A549 (cell line): ENCODE data around the gene PHF10. TPM values are rescaled to one million over a fixed set of nuclear protein-coding genes. Genes with fewer than 3 reads are reported as not detected.
A peak's percentile ranks its signal among the peaks of the same experiment; 100 is the strongest.

Experiments
- ATAC-seq, 2 experiments: fragments of 200-7000 bp in 1 of 2; fragments of >200 bp in 1 of 2; cut with Nextera tagmentation in 1 of 2; cut with Tn5 transposase in 1 of 2; 3 replicates each; pipeline versions ENCODE4 v1.8.0 to v1.9.1; 2018 to 2020; ENCODE audit warnings: mild to moderate bottlenecking in 1 of 2, moderate library complexity in 1 of 2
- CTCF ChIA-PET: fragments of 300-600 bp; sonication (Branson Sonifier 250); formaldehyde crosslinking; extraction: SDS; loops from one replicate; lab custom pipeline; 2021; ENCODE audit warnings: antibody characterized with exemption, inconsistent platforms; lab: Yijun Ruan, JAX
- POLR2A ChIA-PET: fragments of 350-600 bp; formaldehyde crosslinking; extraction: SDS; loops from one replicate; lab custom pipeline; 2021; ENCODE audit warnings: antibody characterized with exemption, inconsistent platforms; lab: Yijun Ruan, JAX
- DNase-seq, 2 experiments: peaks; one replicate each; pipeline versions ENCODE4 v3.0.0 to v3.0.0-alpha.2; 2011 to 2016; ENCODE audit warnings: low read depth in 1 of 2, low spot score in 1 of 2
- FAIRE-seq: peaks from 2 replicates; lab custom pipeline; 2011; peaks lifted over from hg19 to GRCh38; lab: Jason Lieb, UNC
- H3K27ac ChIP-seq, 2 experiments: fragments of >200 bp; sonication (Bioruptor Twin); formaldehyde crosslinking; 3 replicates each; pipeline ENCODE4 v1.5.1; 2016 to 2017
- H3K4me1 ChIP-seq: fragments of >200 bp; sonication (Bioruptor Twin); formaldehyde crosslinking; 3 replicates; pipeline ENCODE4 v1.6.1; 2016
- H3K4me2 ChIP-seq: fragments of >200 bp; sonication (Bioruptor Twin); formaldehyde crosslinking; 3 replicates; pipeline ENCODE4 v1.6.1; 2016
- H3K4me3 ChIP-seq: fragments of >200 bp; sonication (Bioruptor Twin); formaldehyde crosslinking; 3 replicates; pipeline ENCODE4 v1.5.1; 2016
- H3K9me3 ChIP-seq: fragments of >200 bp; sonication (Bioruptor Twin); formaldehyde crosslinking; 3 replicates; pipeline ENCODE4 v1.6.1; 2016
- BHLHE40 ChIP-seq: IDR thresholded peaks from 2 replicates; pipeline ENCODE4 v1.6.1; 2012; ENCODE audit warnings: low read depth, low read length, inconsistent platforms
- CBX2 ChIP-seq: fragments of 200-600 bp; sonication (generic); IDR thresholded peaks from 2 replicates; pipeline ENCODE4 v1.6.1; 2016; ENCODE audit warnings: low read depth, mild to moderate bottlenecking, borderline replicate concordance
- EHMT2 ChIP-seq: fragments of 200-600 bp; sonication (generic); IDR thresholded peaks from 2 replicates; pipeline ENCODE4 v1.6.1; 2016; ENCODE audit warnings: antibody characterized with exemption, low read depth, mild to moderate bottlenecking, moderate library complexity
- ESRRA ChIP-seq: fragments of 150-350 bp; IDR thresholded peaks from 2 replicates; pipeline ENCODE4 v1.6.1; 2014; ENCODE audit warnings: mild to moderate bottlenecking, low read length, borderline replicate concordance
- FOSB ChIP-seq: fragments of 250-450 bp; sonication (Bioruptor Pico); IDR thresholded peaks from 2 replicates; pipeline ENCODE4 v1.5.0; 2020; ENCODE audit warnings: mild to moderate bottlenecking, moderate library complexity
- FOSL2 ChIP-seq, 2 experiments: fragments of 450-650 bp in 1 of 2; fragments of >200 bp in 1 of 2; sonication (Bioruptor Twin) in 1 of 2; formaldehyde crosslinking; IDR thresholded peaks; 2 replicates each; pipeline versions ENCODE4 v1.5.0 to v1.6.1; 2016 to 2020; ENCODE audit warnings: mild to moderate bottlenecking in 1 of 2, moderate library complexity in 1 of 2
- FOXS1 ChIP-seq: fragments of 250-450 bp; sonication (Bioruptor Pico); IDR thresholded peaks from 2 replicates; pipeline ENCODE4 v1.5.0; 2020; ENCODE audit warnings: mild to moderate bottlenecking, moderate library complexity
- HEYL ChIP-seq: fragments of 250-450 bp; sonication (Bioruptor Pico); IDR thresholded peaks from 2 replicates; pipeline ENCODE4 v1.8.0; 2021; ENCODE audit warnings: mild to moderate bottlenecking, moderate library complexity
- KDM5A ChIP-seq: fragments of 200-600 bp; sonication (generic); IDR thresholded peaks from 2 replicates; pipeline ENCODE4 v1.6.1; 2016; ENCODE audit warnings: antibody characterized with exemption, mild to moderate bottlenecking
- PHF8 ChIP-seq: fragments of 200-600 bp; sonication (generic); IDR thresholded peaks from 2 replicates; pipeline ENCODE4 v1.6.1; 2016; ENCODE audit warnings: low read depth, mild to moderate bottlenecking, antibody characterized with exemption, moderate library complexity, borderline replicate concordance
- POLR2AphosphoS2 ChIP-seq: conservative IDR thresholded peaks from 2 replicates; pipeline ENCODE4 v1.6.1; 2012; ENCODE audit warnings: low read length, improper control_type of control experiment, inconsistent platforms
- RAD21 ChIP-seq, 2 experiments: fragments of >200 bp in 1 of 2; sonication (Bioruptor Twin) in 1 of 2; formaldehyde crosslinking in 1 of 2; IDR thresholded peaks in 1 of 2; conservative IDR thresholded peaks in 1 of 2; 2 replicates in 1 of 2; 3 replicates in 1 of 2; pipeline ENCODE4 v1.6.1; 2012 to 2018; ENCODE audit warnings: inconsistent platforms in 1 of 2
- RCOR1 ChIP-seq: fragments of 150-350 bp; IDR thresholded peaks from 2 replicates; pipeline ENCODE4 v1.6.1; 2014; ENCODE audit warnings: antibody characterized with exemption, low read length, low read depth
- RFX5 ChIP-seq: fragments of 450-650 bp; IDR thresholded peaks from 2 replicates; pipeline ENCODE4 v1.7.1; 2014; ENCODE audit warnings: antibody characterized with exemption, mild to moderate bottlenecking, moderate library complexity
- RNF2 ChIP-seq: fragments of 200-600 bp; sonication (generic); IDR thresholded peaks from 2 replicates; pipeline ENCODE4 v1.6.1; 2016; ENCODE audit warnings: low read depth, mild to moderate bottlenecking, antibody characterized with exemption, moderate library complexity, borderline replicate concordance
- SMC3 ChIP-seq: fragments of >200 bp; sonication (Bioruptor Twin); formaldehyde crosslinking; IDR thresholded peaks from 3 replicates; pipeline ENCODE4 v1.6.1; 2018; ENCODE audit warnings: inconsistent platforms
- TFCP2L1 ChIP-seq: fragments of 250-450 bp; sonication (Bioruptor Pico); IDR thresholded peaks from 2 replicates; pipeline ENCODE4 v1.5.0; 2021; ENCODE audit warnings: mild to moderate bottlenecking
- ZC3H11A ChIP-seq: fragments of 450-650 bp; IDR thresholded peaks from 2 replicates; pipeline ENCODE4 v1.6.1; 2014; ENCODE audit warnings: antibody characterized with exemption, mild to moderate bottlenecking
- WGBS: methylation state at CpG from one replicate; pipeline ENCODE4 v1.1.6; 2017; ENCODE audit errors: missing lambda C conversion rate; 5-methylcytosine and 5-hydroxymethylcytosine counted together
- polyA plus RNA-seq, 4 experiments: library from polyadenylated mRNA; depleted of rRNA in 3 of 4; stranded (reverse); fragments of >200 nt; fragmentation: RNase III in 1 of 4; extraction: RNeasy Plus Mini Kit Qiagen cat#74134 plus additional on column Dnase treatment in 1 of 4; gene quantifications; 2 replicates in 3 of 4; 3 replicates in 1 of 4; pipeline ENCODE4 v1.2.3, GENCODE V29; 2011 to 2017
- TF ChIP-seq, protein P1 (sequence below): IDR thresholded peaks from 2 replicates; pipeline ENCODE4 v1.6.1; 2012
- TF ChIP-seq, protein P2 (sequence below): fragments of 150-350 bp; IDR thresholded peaks from 2 replicates; pipeline ENCODE4 v1.6.1; 2014; ENCODE audit warnings: low read depth, mild to moderate bottlenecking, low read length
- TF ChIP-seq, protein P3 (sequence below): fragments of 250-450 bp; sonication (Bioruptor Pico); IDR thresholded peaks from 2 replicates; pipeline ENCODE4 v1.5.0; 2021; ENCODE audit warnings: mild to moderate bottlenecking, moderate library complexity, borderline replicate concordance
- TF ChIP-seq, protein P4 (sequence below): fragments of >200 bp; sonication (Bioruptor Twin); formaldehyde crosslinking; IDR thresholded peaks from 2 replicates; pipeline ENCODE4 v1.6.1; 2016
- TF ChIP-seq, protein P5 (sequence below): fragments of 200-600 bp; sonication (generic); IDR thresholded peaks from 2 replicates; pipeline ENCODE4 v1.6.1; 2016; ENCODE audit warnings: antibody characterized with exemption, mild to moderate bottlenecking, moderate library complexity

The PHF10 gene
- polyA plus RNA-seq, 2 of the 4 experiments (the other 2 are of a cell fraction), result 21.9 to 29.6 TPM

DNA sequence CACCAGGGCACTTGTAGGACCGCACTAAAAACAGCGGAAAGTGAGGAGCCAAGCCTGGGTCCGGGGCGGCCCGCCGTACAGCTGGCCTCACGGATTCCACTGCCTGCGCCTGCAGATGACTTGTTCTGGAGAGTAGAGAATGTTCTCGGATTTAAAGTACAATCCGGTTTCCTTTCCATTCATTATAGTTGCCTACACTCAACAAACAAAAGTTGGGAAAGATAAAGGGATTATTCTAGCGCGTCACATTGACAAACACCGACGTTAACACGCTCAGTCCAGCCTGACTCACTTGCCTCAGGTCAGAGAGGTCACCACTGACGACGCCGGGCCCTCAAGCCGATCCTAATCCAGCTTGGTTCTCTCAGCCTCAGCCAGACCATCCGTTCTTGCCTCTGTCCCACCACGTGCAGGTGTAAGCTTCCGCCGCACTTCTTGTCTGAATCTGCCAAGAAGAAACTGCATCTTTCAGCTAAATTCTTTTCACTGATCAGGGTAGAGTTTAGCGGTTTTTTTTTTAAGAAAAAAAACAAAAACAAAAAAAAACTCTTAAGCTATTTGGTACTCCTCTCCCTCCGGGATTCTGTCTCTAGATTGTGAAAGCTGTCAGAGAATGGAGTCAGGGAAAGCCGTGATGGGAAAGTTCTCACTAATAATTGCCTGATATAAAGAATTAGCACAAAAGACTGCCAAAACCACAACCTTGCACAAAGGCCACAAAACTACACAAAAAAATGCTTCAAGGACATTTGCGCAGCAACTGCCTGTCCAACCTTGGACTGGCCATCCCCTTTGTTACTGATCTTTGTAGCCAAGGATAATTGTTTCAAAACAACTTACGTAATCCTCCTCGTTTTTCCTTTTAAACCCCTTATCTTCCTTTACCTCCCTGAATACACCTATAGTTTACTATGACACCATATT lies 1.1 kb upstream of the PHF10 start:
- no peaks in the 10 kb centered on the region for H3K9me3 ChIP-seq
- no peak for FAIRE-seq
- POLR2A ChIA-PET, result interaction anchor here (1.1 to 1.2 kb wide), 2 partner anchors 16 to 26 kb away, joined by 3 to 7 read pairs; partner anchors contain the start of genes DYNLT2 and ERMARD
- WGBS, result 31% methylated on average over 29 of the region's 29 CpGs
- TF ChIP-seq FOSB (CRISPR knock-in tag), result no peak
- TF ChIP-seq SMC3, result no peak
- TF ChIP-seq RNF2, result 0 out of 2 replicates have a peak, but pooled peaks have one; percentile 3
- no peak for TF ChIP-seq FOSL2 (IDR thresholded peaks at IDR 0.05)
- TF ChIP-seq FOSL2 (CRISPR knock-in tag; IDR thresholded peaks at IDR 0.05), result peak; percentile 33; the same call in 1 of the 2 replicates
- TF ChIP-seq, all 56 proteins: peak for 2
- CTCF ChIA-PET, result interaction anchor here (1.1 to 1.3 kb wide), 2 partner anchors 768 to 805 kb away, joined by 3 read pairs; no protein-coding TSS in a partner anchor
- Histone ChIP-seq H3K4me2 (peak overlapping the region; percentile 94), H3K27ac (peak overlapping the region; percentile 96 to 99), H3K4me3 (peak overlapping the region; percentile 77), H3K4me1 (peaks cover 18% of the 10 kb centered on the region)
- peak; percentile 49 to 79; a peak in 5 of 6 replicates for ATAC-seq
- DNase-seq, result peak; percentile 60 to 78

DNA sequence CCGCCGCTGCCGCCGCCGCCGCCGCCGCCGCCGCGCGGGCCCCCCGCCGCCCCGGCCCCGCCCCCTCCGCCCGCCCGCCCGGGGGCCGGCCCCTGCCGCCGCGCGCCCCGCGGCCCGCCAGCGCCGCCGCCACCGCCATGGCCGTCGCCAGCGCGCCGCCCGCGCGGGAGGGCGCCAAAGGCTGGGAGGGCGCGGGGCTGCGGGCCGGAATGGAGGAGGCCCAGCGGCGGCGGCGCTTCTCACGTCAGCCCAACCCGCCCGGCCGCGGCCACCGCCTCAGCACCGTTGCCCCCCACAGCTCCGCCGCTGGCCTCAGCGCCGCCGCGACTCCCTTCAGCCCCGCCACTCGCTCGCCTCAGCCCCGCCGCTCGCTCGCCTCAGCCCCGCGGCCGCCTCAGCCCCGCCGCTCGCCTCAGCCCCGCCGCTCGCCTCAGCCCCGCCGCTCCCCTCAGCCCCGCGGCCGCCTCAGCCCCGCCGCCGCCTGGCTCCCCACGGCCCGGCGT lies 258 bp downstream of the PHF10 start:
- TF ChIP-seq ZC3H11A, result no peak
- TF ChIP-seq, protein P1, sequence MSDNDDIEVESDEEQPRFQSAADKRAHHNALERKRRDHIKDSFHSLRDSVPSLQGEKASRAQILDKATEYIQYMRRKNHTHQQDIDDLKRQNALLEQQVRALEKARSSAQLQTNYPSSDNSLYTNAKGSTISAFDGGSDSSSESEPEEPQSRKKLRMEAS, result no peak
- TF ChIP-seq BHLHE40, result no peak
- no peak for TF ChIP-seq POLR2AphosphoS2
- no peak for TF ChIP-seq FOXS1
- TF ChIP-seq KDM5A, result no peak
- TF ChIP-seq RAD21 (conservative IDR thresholded peaks at IDR 0.05 in 1 of 2, IDR thresholded peaks at IDR 0.05 in 1 of 2), result no peak
- TF ChIP-seq RCOR1, result no peak
- TF ChIP-seq ESRRA, result no peak
- TF ChIP-seq RFX5, result no peak
- TF ChIP-seq, protein P2, sequence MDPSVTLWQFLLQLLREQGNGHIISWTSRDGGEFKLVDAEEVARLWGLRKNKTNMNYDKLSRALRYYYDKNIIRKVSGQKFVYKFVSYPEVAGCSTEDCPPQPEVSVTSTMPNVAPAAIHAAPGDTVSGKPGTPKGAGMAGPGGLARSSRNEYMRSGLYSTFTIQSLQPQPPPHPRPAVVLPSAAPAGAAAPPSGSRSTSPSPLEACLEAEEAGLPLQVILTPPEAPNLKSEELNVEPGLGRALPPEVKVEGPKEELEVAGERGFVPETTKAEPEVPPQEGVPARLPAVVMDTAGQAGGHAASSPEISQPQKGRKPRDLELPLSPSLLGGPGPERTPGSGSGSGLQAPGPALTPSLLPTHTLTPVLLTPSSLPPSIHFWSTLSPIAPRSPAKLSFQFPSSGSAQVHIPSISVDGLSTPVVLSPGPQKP, result no peak
- TF ChIP-seq EHMT2, result no peak
- TF ChIP-seq, protein P3, sequence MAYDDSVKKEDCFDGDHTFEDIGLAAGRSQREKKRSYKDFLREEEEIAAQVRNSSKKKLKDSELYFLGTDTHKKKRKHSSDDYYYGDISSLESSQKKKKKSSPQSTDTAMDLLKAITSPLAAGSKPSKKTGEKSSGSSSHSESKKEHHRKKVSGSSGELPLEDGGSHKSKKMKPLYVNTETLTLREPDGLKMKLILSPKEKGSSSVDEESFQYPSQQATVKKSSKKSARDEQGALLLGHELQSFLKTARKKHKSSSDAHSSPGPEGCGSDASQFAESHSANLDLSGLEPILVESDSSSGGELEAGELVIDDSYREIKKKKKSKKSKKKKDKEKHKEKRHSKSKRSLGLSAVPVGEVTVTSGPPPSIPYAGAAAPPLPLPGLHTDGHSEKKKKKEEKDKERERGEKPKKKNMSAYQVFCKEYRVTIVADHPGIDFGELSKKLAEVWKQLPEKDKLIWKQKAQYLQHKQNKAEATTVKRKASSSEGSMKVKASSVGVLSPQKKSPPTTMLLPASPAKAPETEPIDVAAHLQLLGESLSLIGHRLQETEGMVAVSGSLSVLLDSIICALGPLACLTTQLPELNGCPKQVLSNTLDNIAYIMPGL (CRISPR knock-in tag), result no peak
- no peak for TF ChIP-seq FOSL2 (IDR thresholded peaks at IDR 0.05)
- TF ChIP-seq FOSL2 (CRISPR knock-in tag; IDR thresholded peaks at IDR 0.05), result no peak
- TF ChIP-seq, protein P4, sequence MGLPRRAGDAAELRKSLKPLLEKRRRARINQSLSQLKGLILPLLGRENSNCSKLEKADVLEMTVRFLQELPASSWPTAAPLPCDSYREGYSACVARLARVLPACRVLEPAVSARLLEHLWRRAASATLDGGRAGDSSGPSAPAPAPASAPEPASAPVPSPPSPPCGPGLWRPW, result no peak
- no peak for TF ChIP-seq CBX2
- TF ChIP-seq, protein P5, sequence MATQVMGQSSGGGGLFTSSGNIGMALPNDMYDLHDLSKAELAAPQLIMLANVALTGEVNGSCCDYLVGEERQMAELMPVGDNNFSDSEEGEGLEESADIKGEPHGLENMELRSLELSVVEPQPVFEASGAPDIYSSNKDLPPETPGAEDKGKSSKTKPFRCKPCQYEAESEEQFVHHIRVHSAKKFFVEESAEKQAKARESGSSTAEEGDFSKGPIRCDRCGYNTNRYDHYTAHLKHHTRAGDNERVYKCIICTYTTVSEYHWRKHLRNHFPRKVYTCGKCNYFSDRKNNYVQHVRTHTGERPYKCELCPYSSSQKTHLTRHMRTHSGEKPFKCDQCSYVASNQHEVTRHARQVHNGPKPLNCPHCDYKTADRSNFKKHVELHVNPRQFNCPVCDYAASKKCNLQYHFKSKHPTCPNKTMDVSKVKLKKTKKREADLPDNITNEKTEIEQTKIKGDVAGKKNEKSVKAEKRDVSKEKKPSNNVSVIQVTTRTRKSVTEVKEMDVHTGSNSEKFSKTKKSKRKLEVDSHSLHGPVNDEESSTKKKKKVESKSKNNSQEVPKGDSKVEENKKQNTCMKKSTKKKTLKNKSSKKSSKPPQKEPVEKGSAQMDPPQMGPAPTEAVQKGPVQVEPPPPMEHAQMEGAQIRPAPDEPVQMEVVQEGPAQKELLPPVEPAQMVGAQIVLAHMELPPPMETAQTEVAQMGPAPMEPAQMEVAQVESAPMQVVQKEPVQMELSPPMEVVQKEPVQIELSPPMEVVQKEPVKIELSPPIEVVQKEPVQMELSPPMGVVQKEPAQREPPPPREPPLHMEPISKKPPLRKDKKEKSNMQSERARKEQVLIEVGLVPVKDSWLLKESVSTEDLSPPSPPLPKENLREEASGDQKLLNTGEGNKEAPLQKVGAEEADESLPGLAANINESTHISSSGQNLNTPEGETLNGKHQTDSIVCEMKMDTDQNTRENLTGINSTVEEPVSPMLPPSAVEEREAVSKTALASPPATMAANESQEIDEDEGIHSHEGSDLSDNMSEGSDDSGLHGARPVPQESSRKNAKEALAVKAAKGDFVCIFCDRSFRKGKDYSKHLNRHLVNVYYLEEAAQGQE, result no peak
- no peak for TF ChIP-seq PHF8
- no peak for TF ChIP-seq HEYL (CRISPR knock-in tag)
- no peak for TF ChIP-seq TFCP2L1
- no peaks in the 10 kb centered on the region for H3K9me3 ChIP-seq
- H3K4me2 ChIP-seq, result peak overlapping the region; percentile 94; the same call in 2 of the 3 replicates
- peak; percentile 8 to 57; a peak in 5 of 6 replicates for ATAC-seq
- peaks cover 28% of the 10 kb centered on the region for H3K4me1 ChIP-seq
- DNase-seq, result peak in 1 of 2 experiments; percentile 17
- ChIA-PET POLR2A (interaction anchor here (2.8 kb wide), 1 partner anchor 22 kb away, joined by 13 read pairs; the partner anchor contains the start of genes C6orf120 and WDR27), CTCF (no interaction called here)
- peak overlapping the region; percentile 77 for H3K4me3 ChIP-seq
- no CpG with 5 or more reads among the region's 89 CpGs for WGBS
- no peak for FAIRE-seq
- H3K27ac ChIP-seq, result peak overlapping the region; percentile 96 to 99
